GM21367 (cell line): Measurements from ENCODE around the gene PRRT2.
"Not testable (repeated sequence)": the region's sequence is repeated elsewhere in the genome, so short reads cannot be mapped to it uniquely, and the experiment has no call there.

Experiments
- ATAC-seq: cut with Tn5 transposase; IDR thresholded peaks from one replicate; pipeline ENCODE4 v1.9.1; 2021; ENCODE audit not compliant: unreplicated experiment

The PRRT2 gene

DNA sequence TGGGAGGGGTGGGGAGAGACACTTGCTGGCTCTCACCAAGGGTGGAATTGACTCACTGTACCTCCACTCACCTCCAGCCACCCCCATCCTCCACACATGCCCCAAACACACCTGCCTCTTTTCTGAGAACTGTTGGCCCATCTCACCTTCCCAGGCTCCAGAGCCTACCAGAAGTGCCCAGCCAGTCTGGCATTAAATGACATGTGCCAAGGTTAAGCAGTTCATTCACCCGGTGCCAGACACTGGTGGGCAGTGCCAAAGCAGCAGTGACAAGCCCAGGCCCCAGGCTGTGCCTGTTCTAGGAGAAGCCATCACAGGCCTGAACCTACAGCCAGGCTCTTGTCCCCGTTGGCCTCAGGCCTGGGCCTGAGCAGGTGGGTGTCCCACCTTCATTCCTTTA is 19.5 kb downstream of the PRRT2 start:
- ATAC-seq = no peak

DNA sequence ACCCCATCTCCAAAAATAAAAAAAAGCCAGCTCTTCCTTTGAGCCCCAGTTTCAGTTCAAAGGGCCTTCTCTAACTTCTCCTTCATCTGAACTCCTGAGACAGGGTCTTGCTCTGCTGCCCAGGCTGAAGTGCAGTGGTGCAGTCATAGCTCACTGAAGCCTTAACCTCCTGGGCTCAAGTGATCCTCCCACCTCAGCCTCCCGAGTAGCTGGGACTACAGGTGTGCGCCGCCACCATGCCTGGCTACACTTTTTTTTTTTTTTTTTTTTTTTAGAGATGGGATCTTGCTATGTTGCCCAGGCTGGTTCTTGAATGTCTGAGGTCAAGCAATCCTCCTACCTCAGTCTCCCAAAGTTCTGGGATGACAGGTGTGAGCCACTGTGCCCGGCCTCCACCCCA is 21.2 kb downstream of the PRRT2 start:
- ATAC-seq = not testable (repeated sequence)

DNA sequence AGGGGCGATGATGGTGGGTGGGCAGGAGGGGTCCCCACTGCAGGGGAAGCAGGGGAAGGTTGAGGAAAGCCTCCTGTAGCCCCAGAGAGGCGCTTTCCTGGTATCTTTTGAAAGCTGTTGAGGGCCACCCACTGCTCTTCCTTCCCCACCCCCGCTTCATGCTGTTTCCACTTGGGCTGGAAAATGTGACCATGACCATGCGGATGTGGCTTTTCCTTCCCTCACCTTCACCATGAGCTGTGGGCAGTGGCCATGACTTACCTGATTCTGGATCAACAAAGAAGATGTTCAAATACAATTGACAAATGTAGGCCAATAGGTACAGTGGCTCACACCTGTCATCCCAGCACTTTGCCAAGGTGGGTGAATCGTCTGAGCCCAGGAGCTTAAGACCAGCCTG is 22.1 kb downstream of the PRRT2 start:
- no peak for ATAC-seq

DNA sequence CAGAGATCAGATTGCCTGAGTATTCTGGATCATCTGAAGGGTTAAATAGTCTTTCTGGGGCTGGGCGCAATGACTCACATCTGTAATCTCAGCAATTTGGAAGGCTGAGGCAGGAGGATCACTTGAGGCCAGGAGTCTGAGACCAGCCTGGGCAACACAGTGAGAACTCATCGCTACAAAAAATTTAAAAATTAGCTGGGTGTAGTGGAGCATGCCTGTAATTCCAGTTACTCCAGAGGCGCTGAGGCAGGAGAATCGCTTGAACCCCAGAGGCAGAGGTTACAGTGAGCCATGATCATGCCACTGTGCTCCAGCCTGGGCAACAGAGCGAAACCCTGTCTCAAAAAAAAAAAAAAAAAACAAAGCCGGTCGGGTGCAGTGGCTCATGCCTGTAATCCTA is 23.9 kb downstream of the PRRT2 start:
- no peak for ATAC-seq

DNA sequence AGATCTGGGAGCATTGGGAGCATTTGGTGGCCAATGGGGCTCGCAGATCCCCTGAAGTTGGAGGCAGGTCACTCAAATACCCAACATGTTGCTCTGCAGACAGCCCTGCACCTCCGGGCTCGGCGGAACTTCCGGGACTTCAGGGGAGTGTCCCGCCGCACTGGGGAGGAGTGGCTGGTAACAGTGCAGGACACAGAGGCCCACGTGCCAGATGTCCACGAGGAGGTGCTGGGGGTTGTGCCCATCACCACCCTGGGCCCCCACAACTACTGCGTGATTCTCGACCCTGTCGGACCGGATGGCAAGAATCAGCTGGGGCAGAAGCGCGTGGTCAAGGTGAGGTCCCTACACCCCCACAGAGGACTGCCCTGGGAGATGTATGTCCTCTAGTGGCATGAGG is 24.6 kb downstream of the PRRT2 start:
- no peak for ATAC-seq

DNA sequence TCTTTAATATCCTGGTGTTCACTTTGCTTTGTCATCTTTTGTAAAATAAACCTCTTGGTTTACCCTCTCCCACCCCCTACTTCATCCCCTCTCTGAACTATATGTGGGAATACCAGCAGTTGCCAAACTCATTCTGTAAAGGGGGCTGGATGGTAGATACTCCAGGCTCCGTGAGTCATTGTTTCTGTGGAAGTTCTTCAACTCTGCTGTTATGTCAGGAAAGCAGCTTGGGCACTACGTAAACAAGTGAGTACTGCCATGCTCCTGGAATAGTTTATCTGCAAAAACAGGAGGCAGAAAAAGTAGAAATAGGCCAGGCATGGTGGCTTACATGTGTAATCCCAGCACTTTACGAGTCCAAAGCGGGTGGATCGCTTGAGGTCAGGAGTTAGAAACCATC is 25.8 kb downstream of the PRRT2 start:
- no peak for ATAC-seq

DNA sequence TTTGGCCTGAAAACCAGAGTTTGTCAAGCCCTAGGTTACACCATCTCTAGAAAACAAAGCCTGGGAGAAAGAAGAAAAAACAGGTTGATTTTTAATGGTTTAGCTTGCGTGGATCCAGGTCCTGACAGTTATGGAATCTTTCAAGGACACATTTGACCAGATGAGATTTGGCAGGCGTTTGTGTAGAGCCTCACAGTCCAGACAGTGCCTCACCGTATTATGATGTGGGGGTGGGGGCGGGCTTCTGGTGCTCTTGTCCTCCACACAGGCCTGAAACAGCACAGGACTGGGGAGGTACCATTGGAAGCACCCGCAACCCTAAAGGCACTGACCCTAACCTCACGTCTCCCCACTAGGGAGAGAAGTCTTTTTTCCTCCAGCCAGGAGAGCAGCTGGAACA is 27.8 kb downstream of the PRRT2 start:
- no peak for ATAC-seq

DNA sequence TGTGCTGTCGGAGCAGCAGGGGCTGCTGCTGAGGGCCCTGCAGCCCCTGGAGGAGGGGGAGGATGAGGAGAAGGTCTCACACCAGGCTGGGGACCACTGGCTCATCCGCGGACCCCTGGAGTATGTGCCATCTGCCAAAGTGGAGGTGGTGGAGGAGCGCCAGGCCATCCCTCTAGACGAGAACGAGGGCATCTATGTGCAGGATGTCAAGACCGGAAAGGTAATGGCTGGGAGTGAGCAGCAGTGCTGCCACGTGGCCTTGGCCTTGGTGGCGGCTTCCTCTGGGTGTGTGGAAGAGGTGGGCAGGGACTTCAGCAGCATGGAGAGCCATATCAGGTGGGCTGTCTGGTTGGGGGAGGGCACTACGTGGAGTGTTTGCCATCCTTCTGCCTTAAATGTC is 28.2 kb downstream of the PRRT2 start:
- ATAC-seq = no peak

DNA sequence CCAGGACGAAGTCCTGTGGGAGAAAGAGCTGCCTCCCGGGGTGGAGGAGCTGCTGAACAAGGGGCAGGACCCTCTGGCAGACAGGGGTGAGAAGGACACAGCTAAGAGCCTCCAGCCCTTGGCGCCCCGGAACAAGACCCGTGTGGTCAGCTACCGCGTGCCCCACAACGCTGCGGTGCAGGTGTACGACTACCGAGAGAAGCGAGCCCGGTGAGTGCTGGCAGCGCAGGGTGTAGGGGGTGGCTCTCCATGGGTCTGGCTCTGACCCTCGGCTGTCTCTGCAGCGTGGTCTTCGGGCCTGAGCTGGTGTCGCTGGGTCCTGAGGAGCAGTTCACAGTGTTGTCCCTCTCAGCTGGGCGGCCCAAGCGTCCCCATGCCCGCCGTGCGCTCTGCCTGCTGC is 29.6 kb downstream of the PRRT2 start:
- ATAC-seq = no peak

DNA sequence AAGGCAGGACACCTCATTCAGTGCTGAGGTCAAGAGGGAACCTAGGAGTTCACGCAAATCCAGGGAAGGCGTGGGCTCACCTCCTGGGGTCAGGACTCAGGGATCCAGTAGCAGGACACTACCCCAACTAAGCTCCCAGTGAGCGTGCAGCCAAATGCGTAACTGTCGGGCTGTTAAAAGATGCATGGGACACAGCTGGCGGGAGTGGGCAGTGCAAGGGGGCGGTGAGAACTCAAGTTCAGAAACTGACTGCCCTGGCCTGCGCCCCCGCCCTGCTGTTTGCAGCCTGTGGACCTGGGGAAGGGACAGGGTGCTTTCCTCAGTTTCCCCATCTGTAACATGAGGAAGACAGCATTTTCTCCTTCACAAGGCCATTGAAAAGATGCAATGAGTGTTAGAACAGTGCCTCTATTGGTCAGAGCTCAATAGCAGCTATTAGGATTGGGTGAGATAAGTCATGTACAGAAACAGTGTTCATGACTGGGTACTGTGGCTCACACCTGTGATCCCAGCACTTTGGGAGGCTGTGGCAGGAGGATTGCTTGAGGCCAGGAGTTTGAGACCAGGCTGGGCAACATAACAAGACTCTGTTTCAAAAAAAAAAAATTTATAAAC is 30.8 kb downstream of the PRRT2 start:
- ATAC-seq = no peak

DNA sequence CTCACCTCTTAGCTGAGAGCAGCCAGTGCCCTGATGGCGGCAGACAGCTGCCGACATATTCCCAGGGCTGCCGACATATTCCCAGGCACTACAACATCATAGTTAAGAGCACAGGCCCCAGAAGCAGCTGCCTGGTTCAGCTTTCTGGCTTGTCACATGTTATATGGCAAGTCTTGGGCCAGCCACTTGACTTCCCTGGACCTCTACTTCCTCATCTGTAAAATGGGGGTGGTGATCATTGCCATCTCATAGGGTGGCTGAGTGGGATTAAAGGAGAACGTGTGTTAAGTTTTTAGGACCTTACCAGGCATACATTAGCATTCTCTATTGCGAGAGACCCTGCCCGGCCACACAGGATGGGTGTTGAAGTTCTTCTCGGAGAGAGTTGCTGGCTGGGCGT is 31.9 kb downstream of the PRRT2 start:
- ATAC-seq = no peak

DNA sequence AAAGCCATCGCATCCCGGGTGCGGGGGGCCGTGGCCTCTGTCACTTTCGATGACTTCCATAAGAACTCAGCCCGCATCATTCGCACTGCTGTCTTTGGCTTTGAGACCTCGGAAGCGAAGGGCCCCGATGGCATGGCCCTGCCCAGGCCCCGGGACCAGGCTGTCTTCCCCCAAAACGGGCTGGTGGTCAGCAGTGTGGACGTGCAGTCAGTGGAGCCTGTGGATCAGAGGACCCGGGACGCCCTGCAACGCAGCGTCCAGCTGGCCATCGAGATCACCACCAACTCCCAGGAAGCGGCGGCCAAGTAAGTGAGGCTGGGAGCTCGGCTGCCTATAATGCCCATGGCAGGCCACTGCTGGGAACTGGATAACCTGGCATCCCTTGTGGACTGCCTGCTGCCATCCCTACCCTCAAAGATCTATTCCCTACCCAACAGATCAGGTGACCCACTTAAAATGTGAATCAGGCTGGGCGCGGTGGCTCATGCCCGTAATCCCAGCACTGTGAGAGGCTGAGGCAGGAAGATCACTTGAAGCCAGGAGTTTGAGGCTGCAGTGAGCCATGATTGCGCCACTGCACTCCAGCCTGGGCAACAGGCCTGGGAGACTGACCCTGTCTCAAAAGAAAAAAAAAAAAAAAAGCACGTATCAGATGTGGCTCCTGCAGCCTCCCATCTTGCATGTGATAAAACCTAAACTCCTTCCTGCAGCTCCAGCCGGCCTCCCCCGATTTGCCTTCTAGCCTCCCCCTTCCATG is 32.8 kb downstream of the PRRT2 start:
- no peak for ATAC-seq

DNA sequence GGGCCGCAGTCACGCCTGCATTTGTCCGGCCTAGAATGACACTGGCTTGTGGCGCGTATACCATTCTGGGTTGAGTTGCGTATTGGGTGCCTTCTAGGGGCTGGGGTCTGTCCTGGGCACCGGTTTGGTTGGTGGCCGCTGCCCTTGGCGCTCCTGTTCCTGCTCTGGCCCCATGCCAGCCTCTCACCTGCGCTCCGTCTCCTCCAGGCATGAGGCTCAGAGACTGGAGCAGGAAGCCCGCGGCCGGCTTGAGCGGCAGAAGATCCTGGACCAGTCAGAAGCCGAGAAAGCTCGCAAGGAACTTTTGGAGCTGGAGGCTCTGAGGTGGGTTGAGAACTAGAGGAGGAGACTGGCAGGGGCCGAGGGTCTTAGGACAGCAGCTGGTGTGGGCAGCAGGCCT is 33.7 kb downstream of the PRRT2 start:
- no peak for ATAC-seq

DNA sequence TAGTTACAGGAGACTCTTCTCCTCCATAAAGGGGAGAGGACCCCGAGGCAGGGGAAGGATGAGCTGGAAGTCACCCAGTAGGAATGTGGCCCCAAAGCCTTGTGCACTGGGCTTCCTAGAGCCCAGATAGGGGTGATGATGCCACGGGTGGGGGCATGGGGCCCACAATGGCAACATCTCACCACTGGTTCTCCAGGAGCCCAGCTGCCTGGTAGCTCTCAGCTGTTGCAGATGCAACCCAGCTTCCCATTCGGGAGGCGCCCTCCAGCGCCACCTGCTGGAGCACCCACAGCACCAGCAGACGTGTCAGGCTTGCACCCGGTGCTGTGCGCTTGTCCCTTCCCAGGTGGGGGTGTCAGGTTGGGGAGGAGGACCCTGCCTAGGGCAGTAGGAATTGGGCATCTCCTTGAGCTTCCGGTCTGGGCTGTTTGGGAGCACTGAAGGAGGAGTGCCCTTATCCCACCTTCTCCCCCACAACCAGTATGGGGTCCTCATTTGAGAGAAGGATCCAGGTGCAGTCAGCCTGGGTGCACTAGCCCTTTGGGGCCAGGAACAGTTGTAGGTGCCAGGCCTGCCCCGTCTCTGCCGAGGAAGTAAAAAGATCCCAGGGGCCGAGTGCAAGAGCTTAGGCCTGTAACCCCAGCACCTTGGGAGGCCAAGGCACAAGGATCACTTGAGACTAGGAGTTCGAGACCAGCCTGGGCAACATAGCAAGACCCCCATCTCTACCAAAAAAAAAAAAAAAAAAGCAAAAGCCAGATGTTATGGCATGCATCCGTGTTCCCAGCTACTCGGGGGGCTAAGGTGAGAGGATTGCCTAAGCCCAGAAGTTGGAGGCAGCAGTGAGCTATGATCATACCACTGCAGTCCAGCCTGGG is 36.7 kb downstream of the PRRT2 start:
- ATAC-seq = no peak

DNA sequence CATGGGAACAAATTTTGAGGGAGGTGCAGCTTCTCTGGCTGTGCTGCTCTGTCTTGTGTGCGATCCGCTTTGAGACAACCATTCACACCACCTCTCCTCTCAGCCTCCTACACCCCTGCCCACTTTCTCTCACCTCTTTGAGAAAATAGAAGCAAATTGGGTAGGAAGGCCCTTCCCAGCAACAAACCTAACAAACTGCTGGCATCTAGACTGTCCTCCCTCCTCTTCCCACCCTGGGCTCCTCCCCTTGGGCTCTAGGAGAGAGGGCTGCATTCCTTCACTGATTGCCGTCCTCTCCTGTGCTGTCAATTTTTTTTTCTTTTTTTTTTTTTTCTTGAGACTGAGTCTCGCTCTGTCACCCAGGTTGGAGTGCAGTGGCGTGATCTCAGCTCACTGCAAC is 37.5 kb downstream of the PRRT2 start:
- no peak for ATAC-seq

DNA sequence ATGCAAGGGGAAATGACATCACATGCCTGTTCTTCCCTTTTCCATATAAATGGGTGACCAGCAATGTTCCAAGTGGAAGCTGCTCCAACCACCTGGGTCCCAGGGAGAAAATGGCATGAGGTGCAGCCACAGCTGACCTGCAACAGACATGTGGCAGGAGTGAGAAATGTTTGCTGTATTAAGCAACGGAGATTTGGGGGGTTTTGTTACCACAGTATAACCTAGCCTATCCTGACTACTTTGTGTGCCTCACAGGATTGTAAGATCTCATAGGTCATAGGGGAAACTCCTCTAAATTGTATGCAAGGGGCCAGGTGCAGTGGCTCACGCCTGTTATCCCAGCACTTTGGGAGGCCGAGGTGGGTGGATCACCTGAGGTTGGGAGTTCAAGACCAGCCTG is 39.0 kb downstream of the PRRT2 start:
- ATAC-seq = no peak

DNA sequence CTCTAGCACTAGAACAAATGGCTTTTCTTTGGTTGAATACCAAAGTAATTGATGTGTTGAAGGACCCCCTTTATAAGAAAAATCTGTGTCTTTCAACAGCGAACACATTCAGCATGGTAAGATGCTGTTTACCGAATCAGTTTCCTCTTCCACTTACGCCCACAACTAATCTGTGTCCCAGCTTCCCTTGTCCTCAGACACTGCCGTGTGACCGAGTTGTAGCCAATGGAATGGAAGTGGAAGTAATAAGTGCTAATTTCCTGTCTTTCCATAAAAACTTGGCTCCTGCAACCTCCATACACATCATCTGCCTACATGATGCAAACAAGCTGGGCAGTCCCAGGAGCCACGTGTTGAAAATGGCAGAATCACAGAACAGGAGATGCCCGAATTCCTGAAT is 40.7 kb downstream of the PRRT2 start:
- no peak for ATAC-seq

DNA sequence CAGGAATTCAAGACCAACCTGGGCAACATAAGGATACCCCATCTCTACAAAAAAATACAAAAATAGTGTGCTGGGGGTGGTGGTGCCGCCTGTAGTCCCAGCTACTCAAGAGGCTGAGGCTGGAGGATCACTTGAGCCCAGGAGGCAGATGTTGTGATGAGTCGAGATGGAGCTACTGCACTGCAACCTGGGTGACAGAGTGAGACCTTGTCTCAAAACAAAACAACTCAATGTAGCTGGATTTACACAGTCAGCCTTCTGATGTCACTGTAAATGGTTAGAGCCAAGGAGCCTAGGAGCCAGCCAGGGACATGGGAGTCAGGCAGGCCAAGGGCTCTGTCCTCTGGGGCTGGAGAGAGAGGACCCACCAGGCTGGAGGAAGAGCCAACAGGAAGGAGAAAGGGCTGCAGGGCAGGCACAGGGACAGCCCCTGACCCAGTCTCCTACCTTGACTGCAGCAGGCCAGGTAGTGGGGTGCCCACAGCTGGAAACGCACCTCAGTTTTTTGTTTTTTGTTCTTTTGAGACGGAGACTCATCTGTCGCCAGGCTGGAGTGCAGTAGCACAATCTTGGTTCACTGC is 42.6 kb downstream of the PRRT2 start:
- ATAC-seq = no peak

DNA sequence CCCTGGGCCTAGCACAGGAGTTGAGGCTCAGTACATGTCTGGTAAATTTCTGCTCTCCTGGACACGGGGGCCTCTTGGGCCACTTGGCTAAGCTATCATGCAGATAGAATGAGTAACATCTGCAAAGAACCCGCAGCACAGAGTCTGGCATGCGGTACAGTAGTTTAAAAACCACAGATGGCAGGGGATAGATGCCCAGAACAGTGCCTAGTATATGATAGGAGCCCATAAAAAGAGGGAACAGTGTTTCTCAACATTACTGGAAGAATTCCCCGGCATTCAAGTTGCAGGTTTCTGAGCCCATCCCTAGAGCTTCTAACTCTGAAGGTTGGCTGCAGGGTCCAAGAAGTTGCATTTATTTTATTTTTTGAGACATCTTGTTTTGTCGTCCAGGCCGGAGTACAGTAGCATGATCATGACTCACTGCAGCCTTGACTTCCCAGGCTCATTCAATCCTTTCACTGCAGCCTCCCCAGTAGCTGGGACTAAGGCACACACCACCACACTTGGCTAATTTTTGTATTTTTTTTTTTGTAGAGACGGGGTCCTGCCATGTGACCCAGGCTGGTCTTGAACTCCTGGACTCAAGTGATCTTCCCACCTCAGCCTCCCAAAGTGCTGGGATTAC is 45.3 kb downstream of the PRRT2 start:
- no peak for ATAC-seq

DNA sequence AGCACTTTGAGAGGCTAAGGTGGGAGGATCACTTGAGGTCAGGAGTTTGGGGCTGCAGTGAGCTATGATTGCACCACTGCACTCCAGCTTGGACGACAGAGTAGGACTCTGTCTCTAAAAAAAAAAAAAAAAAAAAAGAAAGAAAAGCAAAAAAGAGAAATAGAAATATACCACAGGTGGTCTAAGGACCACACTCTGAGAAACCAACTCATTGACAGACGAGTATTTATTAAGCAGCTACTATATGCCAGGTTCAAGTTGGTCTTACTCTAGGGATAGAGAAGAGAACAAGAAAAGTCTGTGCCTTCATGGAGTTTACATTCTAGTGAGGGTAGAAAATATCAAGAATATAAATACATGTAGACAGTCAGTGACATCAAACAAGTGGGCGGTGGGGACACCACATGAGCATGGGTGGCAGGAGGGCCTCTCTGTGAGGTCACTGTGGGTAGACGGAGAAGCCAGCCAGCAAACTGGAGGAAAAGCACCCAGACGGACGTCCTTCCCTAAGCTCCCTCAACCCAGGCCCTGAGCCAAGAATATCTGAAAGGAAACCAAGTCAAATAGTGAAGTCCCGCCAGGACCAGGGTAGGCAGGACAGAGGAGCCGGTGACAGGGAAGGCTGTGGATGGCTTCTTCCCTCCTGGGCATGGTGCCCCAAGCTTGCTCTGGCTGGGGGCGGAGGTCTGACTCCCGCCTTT is 46.3 kb downstream of the PRRT2 start:
- no peak for ATAC-seq

DNA sequence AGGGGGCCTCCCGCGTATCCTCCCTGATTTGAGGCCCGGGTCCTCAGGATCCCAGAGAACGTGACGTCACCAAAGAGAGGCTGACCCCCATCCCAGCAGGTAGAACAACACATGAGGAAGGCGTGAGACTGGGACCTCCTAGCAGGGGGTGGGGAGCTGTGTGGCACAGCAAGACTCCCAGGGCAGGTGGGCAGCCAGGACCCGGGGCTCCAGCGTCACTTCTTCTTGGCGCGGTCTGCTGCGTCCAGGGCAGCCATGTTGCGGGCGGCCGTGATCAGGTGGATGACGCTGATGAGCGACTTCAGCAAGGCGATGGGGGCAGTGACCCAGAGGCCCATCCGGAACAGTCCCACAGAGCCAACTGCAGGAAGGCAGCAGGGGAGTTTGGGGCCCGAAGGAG is 47.0 kb downstream of the PRRT2 start:
- ATAC-seq = no peak
